CD14-positive monocyte (primary cell): Measurements from ENCODE around the gene FOXB2. TPM values are rescaled to one million over a fixed set of nuclear protein-coding genes. Genes with fewer than 3 reads are reported as not detected.

Experiments
- DNase-seq, 3 donors: peaks; one replicate each; pipeline ENCODE4 v3.0.0-alpha.2; 2011 to 2022
- H2AFZ ChIP-seq: 2 replicates; pipeline ENCODE4 v1.6.0; 2012; ENCODE audit warnings: mild to moderate bottlenecking, low read depth, low read length, inconsistent platforms; ENCODE audit not compliant: insufficient read depth, poor library complexity, severe bottlenecking
- H3K27ac ChIP-seq, 2 donors: 1 replicate in 1 of 2; 2 replicates in 1 of 2; pipeline ENCODE4 v1.5.1; 2012 to 2013; ENCODE audit warnings: low read length in 2 of 2, control low read depth in 1 of 2, inconsistent platforms in 1 of 2, low read depth in 1 of 2, mild to moderate bottlenecking in 1 of 2
- H3K27me3 ChIP-seq, 2 donors: one replicate each; pipeline versions ENCODE4 v1.6.0 to v1.6.1; 2011 to 2013; ENCODE audit warnings: low read length in 2 of 2; ENCODE audit not compliant: control insufficient read depth in 2 of 2, insufficient read depth in 2 of 2
- H3K36me3 ChIP-seq, 2 donors: replicated peaks in 1 of 2; 1 replicate in 1 of 2; 2 replicates in 1 of 2; pipeline versions ENCODE4 v1.5.1 to v1.6.1; 2012 to 2013; ENCODE audit warnings: low read length in 2 of 2, control low read depth in 1 of 2, inconsistent platforms in 1 of 2, mild to moderate bottlenecking in 1 of 2; ENCODE audit not compliant: insufficient read depth in 2 of 2, control insufficient read depth in 1 of 2
- H3K4me1 ChIP-seq, 2 donors: 1 replicate in 1 of 2; 2 replicates in 1 of 2; pipeline versions ENCODE4 v1.5.1 to v1.6.1; 2012 to 2013; ENCODE audit warnings: low read length in 2 of 2, control low read depth in 1 of 2, inconsistent platforms in 1 of 2, mild to moderate bottlenecking in 1 of 2, moderate library complexity in 1 of 2; ENCODE audit not compliant: insufficient read depth in 2 of 2, control insufficient read depth in 1 of 2
- H3K4me2 ChIP-seq: replicated peaks from 2 replicates; pipeline ENCODE3; 2012; ENCODE audit warnings: low read length, moderate library complexity, mild to moderate bottlenecking; ENCODE audit not compliant: poor library complexity, severe bottlenecking; ENCODE audit errors: extremely low read depth
- H3K4me3 ChIP-seq, 3 experiments: fragments of 200-600 bp in 1 of 3; sonication (generic) in 1 of 3; replicated peaks in 1 of 3; 1 replicate in 2 of 3; 2 replicates in 1 of 3; pipeline ENCODE4 v1.5.1; 2011 to 2013; ENCODE audit warnings: low read length in 3 of 3, mild to moderate bottlenecking in 3 of 3, control low read depth in 2 of 3, low read depth in 2 of 3, inconsistent platforms in 1 of 3, moderate library complexity in 1 of 3
- H3K79me2 ChIP-seq: 2 replicates; pipeline ENCODE4 v1.6.0; 2012; ENCODE audit warnings: mild to moderate bottlenecking, control low read depth, inconsistent platforms, low read length, moderate library complexity; ENCODE audit not compliant: insufficient read depth
- H3K9ac ChIP-seq: 2 replicates; pipeline ENCODE4 v1.6.0; 2017; ENCODE audit warnings: low read length, mild to moderate bottlenecking; ENCODE audit not compliant: insufficient read depth, poor library complexity, severe bottlenecking
- H3K9me3 ChIP-seq, 2 donors: replicated peaks in 1 of 2; 1 replicate in 1 of 2; 2 replicates in 1 of 2; pipeline versions ENCODE4 v1.5.1 to v1.6.1; 2012 to 2013; ENCODE audit warnings: low read length in 2 of 2, control low read depth in 1 of 2; ENCODE audit not compliant: control insufficient read depth in 1 of 2, insufficient read depth in 1 of 2
- H4K20me1 ChIP-seq: 2 replicates; pipeline ENCODE4 v1.6.0; 2012; ENCODE audit warnings: mild to moderate bottlenecking, low read length, control low read depth, moderate library complexity; ENCODE audit not compliant: insufficient read depth
- H3K27ac Mint-ChIP-seq, 7 donors: one replicate each; pipeline ENCODE4 v1.8.0; 2020; ENCODE audit warnings: mild to moderate bottlenecking in 7 of 7, mixed read lengths in 7 of 7, moderate library complexity in 6 of 7, inconsistent platforms in 2 of 7
- H3K27me3 Mint-ChIP-seq, 3 donors: one replicate each; pipeline ENCODE4 v1.8.0; 2021 to 2022; ENCODE audit warnings: low read depth in 3 of 3, mild to moderate bottlenecking in 3 of 3, mixed read lengths in 3 of 3, moderate library complexity in 3 of 3, inconsistent platforms in 1 of 3
- H3K36me3 Mint-ChIP-seq, 2 donors: one replicate each; pipeline ENCODE4 v1.8.0; 2020; ENCODE audit warnings: mixed read lengths in 2 of 2, inconsistent platforms in 1 of 2, mild to moderate bottlenecking in 1 of 2
- H3K4me1 Mint-ChIP-seq: one replicate; pipeline ENCODE4 v1.8.0; 2020; ENCODE audit warnings: mild to moderate bottlenecking, mixed read lengths
- H3K4me3 Mint-ChIP-seq, 2 donors: one replicate each; pipeline ENCODE4 v1.8.0; 2020; ENCODE audit warnings: mild to moderate bottlenecking in 2 of 2, mixed read lengths in 2 of 2, moderate library complexity in 1 of 2
- H3K9me3 Mint-ChIP-seq, 7 donors: one replicate each; pipeline ENCODE4 v1.8.0; 2020 to 2022; ENCODE audit warnings: mixed read lengths in 7 of 7, mild to moderate bottlenecking in 6 of 7, moderate library complexity in 6 of 7, inconsistent platforms in 2 of 7
- CTCF ChIP-seq: fragments of 200-600 bp; IDR thresholded peaks from one replicate; pipeline ENCODE4 v1.8.0; 2022; ENCODE audit warnings: antibody characterized with exemption, mild to moderate bottlenecking
- WGBS: methylation state at CpG from one replicate; pipeline ENCODE4 v1.1.5; 2013; ENCODE audit warnings: missing lambda C conversion rate; ENCODE audit not compliant: insufficient coverage; 5-methylcytosine and 5-hydroxymethylcytosine counted together
- intact Hi-C, 2 donors: fragments of 100-400 bp; cut with micrococcal nuclease; formaldehyde crosslinking; loops; one replicate each; pipeline versions ENCODE4 v1.15.0 to v1.15.1; 2023
- polyA plus RNA-seq, 3 donors: library from polyadenylated mRNA; depleted of rRNA in 1 of 3; unstranded in 2 of 3; stranded (reverse) in 1 of 3; fragments of 300-500 nt in 2 of 3; fragments of >200 nt in 1 of 3; fragmentation: Illumina TruSeq in 2 of 3; gene quantifications; 1 replicate in 2 of 3; 2 replicates in 1 of 3; pipeline ENCODE4 v1.2.3, GENCODE V29; 2012 to 2021
- small RNA-seq: library from RNA; depleted of rRNA; stranded (forward); fragments of <200 nt; gene quantifications from one replicate; pipeline ENCODE3, GENCODE V24; 2012; ENCODE audit warnings: low read depth; ENCODE audit not compliant: insufficient read length

Gene FOXB2
- polyA plus RNA-seq, 3 donors = not detected

GRCh38 chr9:77063645-77064285 is 44.3 kb downstream of the FOXB2 start:
- H3K9me3 Mint-ChIP-seq = peaks cover 5 to 18% (median 13%) of the 10 kb centered on the region in 7 donors
- intact Hi-C loops = no loop called here
- peaks cover 0 to 4% (median 2%) of the 10 kb centered on the region in 3 donors for H3K27me3 Mint-ChIP-seq
- Histone ChIP-seq H3K4me1 (no peaks in the 10 kb centered on the region), H3K36me3 (no peaks in the 10 kb centered on the region), H3K79me2 (no peaks in the 10 kb centered on the region), H3K4me2 (no peak overlapping the region), H3K27ac (no peak overlapping the region), H3K27me3 (no peaks in the 10 kb centered on the region), H2AFZ (no peak overlapping the region), H3K9ac (no peak overlapping the region), H4K20me1 (no peaks in the 10 kb centered on the region), H3K9me3 (no peaks in the 10 kb centered on the region), H3K4me3 (no peak overlapping the region)
- no peak overlapping the region for H3K4me3 Mint-ChIP-seq
- no peak for TF ChIP-seq CTCF
- H3K36me3 Mint-ChIP-seq = no peaks in the 10 kb centered on the region
- no peak overlapping the region for H3K27ac Mint-ChIP-seq
- no peak for DNase-seq
- no peaks in the 10 kb centered on the region for H3K4me1 Mint-ChIP-seq
- 96% methylated on average over 4 of the region's 6 CpGs for WGBS

GRCh38 chr9:77066388-77066787 is 46.9 kb downstream of the FOXB2 start:
- H3K27me3 ChIP-seq = no peaks in the 10 kb centered on the region
- no peaks in the 10 kb centered on the region for H3K36me3 ChIP-seq
- H3K36me3 Mint-ChIP-seq = no peaks in the 10 kb centered on the region
- WGBS = no CpG with 5 or more reads among the region's 1 CpG
- no peak overlapping the region for H3K4me3 Mint-ChIP-seq
- no peaks in the 10 kb centered on the region for H4K20me1 ChIP-seq
- no peak overlapping the region for H3K27ac ChIP-seq
- intact Hi-C loops = no loop called here
- no peak overlapping the region for H2AFZ ChIP-seq
- H3K4me3 ChIP-seq = no peak overlapping the region
- no peak overlapping the region for H3K27ac Mint-ChIP-seq
- no peak overlapping the region for H3K9ac ChIP-seq
- no peaks in the 10 kb centered on the region for H3K4me1 Mint-ChIP-seq
- no peak overlapping the region for H3K4me2 ChIP-seq
- TF ChIP-seq CTCF = no peak
- H3K4me1 ChIP-seq = no peaks in the 10 kb centered on the region
- DNase-seq = no peak
- H3K27me3 Mint-ChIP-seq = peaks cover 0 to 4% (median 2%) of the 10 kb centered on the region in 3 donors
- peaks cover 2 to 11% (median 8%) of the 10 kb centered on the region in 7 donors for H3K9me3 Mint-ChIP-seq
- no peaks in the 10 kb centered on the region for H3K79me2 ChIP-seq
- no peaks in the 10 kb centered on the region for H3K9me3 ChIP-seq

Small RNA genes lying within 50 kb of the gene (small RNA-seq; reads per million reads assigned to genes)
- gene ATP5MFP3 = not detected

Other genes starting within 250 kb of the FOXB2 start
- 1 to 10 TPM in 2 of 3 donors, under 1 TPM in 1; 0.72 to 1.8 (median 1.5) TPM for gene PRUNE2, start 113.5 kb upstream of the FOXB2 start, polyA plus RNA-seq
- 1 to 10 TPM in 2 of 3 donors, under 1 TPM in 1; 0.27 to 1.8 (median 1.1) TPM for gene VPS13A, start 157.9 kb downstream of the FOXB2 start, polyA plus RNA-seq